Progenitor cell of endocrine pancreas (in vitro differentiated cells): Measurements from ENCODE around the gene NIPSNAP2. TPM values are rescaled to one million over a fixed set of nuclear protein-coding genes. Genes with fewer than 3 reads are reported as not detected.

Experiments used
- DNase-seq: peaks from one replicate; pipeline ENCODE4 v3.0.0; 2021; ENCODE audit warnings: low spot score; ENCODE audit not compliant: unreplicated experiment
- H3K27ac Mint-ChIP-seq: 2 replicates; pipeline ENCODE4 v1.8.0; 2021; ENCODE audit warnings: mild to moderate bottlenecking, moderate library complexity, mixed read lengths
- H3K27me3 Mint-ChIP-seq: 2 replicates; pipeline ENCODE4 v1.8.0; 2021; ENCODE audit warnings: mixed read lengths
- H3K36me3 Mint-ChIP-seq: 2 replicates; pipeline ENCODE4 v1.8.0; 2022; ENCODE audit warnings: mixed read lengths; ENCODE audit not compliant: insufficient read depth
- H3K4me1 Mint-ChIP-seq: 2 replicates; pipeline ENCODE4 v1.8.0; 2021; ENCODE audit warnings: low read depth, mixed read lengths
- H3K4me3 Mint-ChIP-seq: 2 replicates; pipeline ENCODE4 v1.8.0; 2021; ENCODE audit warnings: low read depth, mild to moderate bottlenecking, moderate library complexity, mixed read lengths
- H3K9me3 Mint-ChIP-seq: 2 replicates; pipeline ENCODE4 v1.8.0; 2021; ENCODE audit warnings: low read depth, mixed read lengths
- long read RNA-seq: library from polyadenylated mRNA; unstranded; transcript quantifications from one replicate; pipeline ENCODE4 v2.0.0, GENCODE V29; 2020
- total RNA-seq: library from RNA; stranded (reverse); gene quantifications from 2 replicates; pipeline ENCODE4 v1.2.1, GENCODE V29; 2021
- TF ChIP-seq, protein P1 (sequence below): fragments of 200-600 bp; sonication (generic); IDR thresholded peaks from one replicate; pipeline ENCODE4 v1.5.0; 2021; ENCODE audit warnings: antibody characterized with exemption, mild to moderate bottlenecking; ENCODE audit not compliant: unreplicated experiment

Gene NIPSNAP2
- 50.3 and 56.3 TPM in 2 replicates for total RNA-seq
- long read RNA-seq, transcript NIPSNAP2-201 (10 exons, 1,999 nt): major isoform, 98 of 138 reads
- long read RNA-seq, partial matches to known transcripts: 11 of 138 reads
- long read RNA-seq, other reads (novel, unspliced or antisense): 25 of 138 reads

DNA sequence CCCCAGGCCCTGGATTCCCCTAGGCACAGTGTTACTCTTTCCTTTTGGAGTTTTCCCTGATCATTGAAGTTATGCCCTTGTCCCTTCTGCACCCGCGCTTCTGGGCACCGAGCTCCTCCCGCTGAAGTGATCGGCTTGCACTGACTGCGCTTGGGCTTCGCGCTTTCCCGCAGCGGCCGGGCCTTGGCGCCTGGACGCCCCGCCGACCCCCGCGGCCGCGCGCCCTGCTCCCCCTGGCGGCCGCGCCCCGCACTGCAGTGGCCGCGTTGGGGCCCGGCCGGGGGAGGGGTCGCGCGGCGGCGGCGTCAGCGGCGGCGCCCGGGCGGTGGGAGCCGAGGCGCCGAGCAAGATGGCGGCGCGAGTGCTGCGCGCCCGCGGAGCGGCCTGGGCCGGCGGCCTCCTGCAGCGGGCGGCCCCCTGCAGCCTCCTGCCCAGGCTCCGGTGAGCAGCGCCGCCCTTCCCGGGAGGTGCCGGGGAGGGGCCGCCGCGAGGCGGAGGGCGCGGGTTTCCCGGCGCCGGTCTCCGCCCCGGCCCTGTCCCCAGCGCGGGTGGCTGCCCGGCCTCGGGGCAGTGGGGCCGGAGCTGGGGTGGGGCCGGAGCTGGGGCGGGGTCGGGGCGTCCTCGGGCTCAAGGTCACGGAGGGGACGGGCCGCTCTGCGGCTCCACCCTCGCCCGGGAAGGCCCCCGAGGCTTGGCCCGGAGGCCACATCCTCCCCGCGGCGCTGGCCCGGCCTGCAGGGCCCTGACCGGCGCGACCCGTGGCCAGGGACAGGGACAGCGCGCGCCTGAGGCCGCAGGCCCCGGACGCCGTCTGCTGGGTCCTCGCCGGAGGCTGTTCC, at the start of gene NIPSNAP2:
Gene NIPSNAP2, plus strand, starts transcription at position 325 of the 839 bp plus-strand sequence. Its CDS starts 25 bp downstream, at position 350.
- TF ChIP-seq, protein P1, sequence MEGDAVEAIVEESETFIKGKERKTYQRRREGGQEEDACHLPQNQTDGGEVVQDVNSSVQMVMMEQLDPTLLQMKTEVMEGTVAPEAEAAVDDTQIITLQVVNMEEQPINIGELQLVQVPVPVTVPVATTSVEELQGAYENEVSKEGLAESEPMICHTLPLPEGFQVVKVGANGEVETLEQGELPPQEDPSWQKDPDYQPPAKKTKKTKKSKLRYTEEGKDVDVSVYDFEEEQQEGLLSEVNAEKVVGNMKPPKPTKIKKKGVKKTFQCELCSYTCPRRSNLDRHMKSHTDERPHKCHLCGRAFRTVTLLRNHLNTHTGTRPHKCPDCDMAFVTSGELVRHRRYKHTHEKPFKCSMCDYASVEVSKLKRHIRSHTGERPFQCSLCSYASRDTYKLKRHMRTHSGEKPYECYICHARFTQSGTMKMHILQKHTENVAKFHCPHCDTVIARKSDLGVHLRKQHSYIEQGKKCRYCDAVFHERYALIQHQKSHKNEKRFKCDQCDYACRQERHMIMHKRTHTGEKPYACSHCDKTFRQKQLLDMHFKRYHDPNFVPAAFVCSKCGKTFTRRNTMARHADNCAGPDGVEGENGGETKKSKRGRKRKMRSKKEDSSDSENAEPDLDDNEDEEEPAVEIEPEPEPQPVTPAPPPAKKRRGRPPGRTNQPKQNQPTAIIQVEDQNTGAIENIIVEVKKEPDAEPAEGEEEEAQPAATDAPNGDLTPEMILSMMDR: peak; percentile 65
- Mint-ChIP-seq H3K36me3 (peaks cover 5% of the 10 kb centered on the region), H3K27me3 (peaks cover 21% of the 10 kb centered on the region), H3K27ac (peak within 1 kb of the TSS; percentile 99), H3K9me3 (no peaks in the 10 kb centered on the region), H3K4me1 (peaks cover 8% of the 10 kb centered on the region), H3K4me3 (peak within 1 kb of the TSS; percentile 92)
- DNase-seq: peak; percentile 70

DNA sequence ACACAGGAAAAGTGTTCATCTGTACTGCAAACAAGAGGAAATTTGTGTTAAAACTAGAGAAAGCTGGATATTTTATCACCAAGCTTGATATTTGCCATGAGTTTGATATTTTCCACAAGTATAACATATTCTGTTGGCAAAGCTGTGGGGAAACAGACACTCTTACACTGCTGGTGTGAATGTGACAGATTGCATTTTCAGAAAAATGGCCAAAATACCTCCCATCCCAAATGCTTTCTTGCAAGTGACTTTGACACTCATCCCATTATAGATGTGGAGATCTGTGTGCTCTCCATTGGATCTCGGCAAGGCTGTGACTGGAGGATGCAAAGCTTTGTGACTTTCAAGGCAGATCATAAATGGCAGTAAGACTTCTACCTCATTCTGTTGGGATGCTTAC, 46.6 kb upstream of the NIPSNAP2 start:
- H3K4me1 Mint-ChIP-seq: no peaks in the 10 kb centered on the region
- TF ChIP-seq, protein P1: no peak
- H3K36me3 Mint-ChIP-seq: peaks cover 31% of the 10 kb centered on the region
- DNase-seq: no peak
- H3K27ac Mint-ChIP-seq: no peak overlapping the region
- H3K27me3 Mint-ChIP-seq: no peaks in the 10 kb centered on the region
- no peaks in the 10 kb centered on the region for H3K9me3 Mint-ChIP-seq
- H3K4me3 Mint-ChIP-seq: no peak overlapping the region

DNA sequence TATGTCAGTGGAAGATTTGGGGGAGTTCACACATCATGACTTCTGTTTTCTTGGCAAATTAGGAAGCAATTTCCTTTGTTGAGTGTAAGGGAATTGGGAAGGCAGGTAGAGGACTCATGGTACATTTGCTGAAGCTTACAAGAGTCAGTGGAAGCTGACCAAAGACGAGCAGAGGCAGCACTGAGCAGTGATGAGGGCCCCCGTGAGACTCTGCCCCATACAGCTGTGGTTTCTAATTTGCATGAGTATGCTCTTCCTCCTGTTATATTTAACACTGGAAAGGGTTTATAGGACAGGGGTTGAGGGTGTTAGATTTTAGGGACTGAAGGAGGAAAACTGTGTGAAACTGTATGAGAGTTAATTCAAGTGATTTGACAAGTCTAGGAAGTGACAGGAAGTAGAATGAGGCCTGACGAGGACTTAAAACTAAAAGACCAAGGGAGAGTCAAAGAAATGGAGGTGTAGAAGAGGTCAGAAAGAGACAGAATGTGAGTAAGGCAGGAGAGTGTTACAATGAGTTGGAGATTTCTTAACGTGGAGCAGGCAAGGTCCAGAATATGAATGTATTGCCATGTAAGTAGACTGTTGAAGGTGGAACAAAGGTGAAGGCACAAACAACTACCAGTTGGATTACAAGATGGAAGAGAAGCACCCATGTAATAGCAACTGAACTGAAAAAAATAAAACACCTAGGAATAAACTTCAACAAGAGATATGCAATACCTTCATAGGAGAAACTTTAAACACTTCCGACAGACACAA, 36.2 kb upstream of the NIPSNAP2 start:
- Mint-ChIP-seq H3K27me3 (no peaks in the 10 kb centered on the region), H3K4me1 (no peaks in the 10 kb centered on the region), H3K27ac (no peak overlapping the region), H3K9me3 (peaks cover 5% of the 10 kb centered on the region), H3K4me3 (no peak overlapping the region), H3K36me3 (peaks cover 39% of the 10 kb centered on the region)
- TF ChIP-seq, protein P1: no peak
- no peak for DNase-seq

DNA sequence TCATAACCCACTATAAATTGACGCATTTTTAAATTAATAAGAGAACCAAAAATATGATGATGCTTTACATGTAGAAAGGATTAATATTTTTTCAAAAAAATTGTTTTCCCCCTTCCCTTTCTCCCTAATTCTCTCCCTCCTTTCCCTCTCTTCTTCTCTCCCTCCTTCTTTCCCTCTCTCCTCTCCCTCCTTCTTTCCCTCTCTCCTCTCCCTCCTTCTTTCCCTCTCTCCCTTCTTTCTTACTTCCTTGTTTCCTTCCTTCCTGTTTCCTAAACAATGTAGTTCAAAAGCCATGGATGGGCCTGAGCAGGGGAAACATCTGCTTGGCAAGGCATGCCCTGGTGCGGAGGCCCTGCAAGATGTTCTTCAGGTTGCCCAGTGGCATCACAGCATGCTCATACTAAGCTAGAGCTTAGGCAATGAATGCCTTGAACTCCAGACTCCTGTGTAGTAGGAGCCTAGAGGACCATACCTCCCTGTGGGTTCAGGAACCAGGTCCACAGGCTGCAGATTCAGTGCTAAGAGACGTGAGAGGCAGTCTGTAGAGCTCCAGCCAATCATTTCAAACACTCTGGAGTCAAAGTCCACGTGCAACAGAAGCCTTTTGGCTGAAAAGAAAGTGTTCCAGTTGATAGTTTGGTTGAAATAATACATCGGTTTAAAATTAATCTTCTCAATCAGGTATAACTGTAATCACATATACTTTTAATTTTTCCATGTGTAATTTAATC, 32.8 kb upstream of the NIPSNAP2 start:
- no peak overlapping the region for H3K27ac Mint-ChIP-seq
- H3K4me3 Mint-ChIP-seq: no peak overlapping the region
- peaks cover 12% of the 10 kb centered on the region for H3K9me3 Mint-ChIP-seq
- no peaks in the 10 kb centered on the region for H3K27me3 Mint-ChIP-seq
- DNase-seq: no peak
- H3K36me3 Mint-ChIP-seq: peaks cover 46% of the 10 kb centered on the region
- H3K4me1 Mint-ChIP-seq: no peaks in the 10 kb centered on the region
- TF ChIP-seq, protein P1: no peak
